Cardiac fibroblast (primary cell): ENCODE results near the gene SNTG2.
"Not testable (repeated sequence)": the region's sequence is repeated elsewhere in the genome, so short reads cannot be mapped to it uniquely, and the experiment has no call there.

Source experiments
- DNase-seq, 2 donors: peaks; one replicate each; pipeline versions ENCODE4 v3.0.0 to v3.0.0-alpha.2; 2010; ENCODE audit warnings: low read depth in 2 of 2
- H3K4me3 ChIP-seq, 2 donors: replicated peaks in 1 of 2; 1 replicate in 1 of 2; 2 replicates in 1 of 2; pipeline ENCODE4 v1.5.1; 2011; ENCODE audit warnings: low read depth in 2 of 2, low read length in 2 of 2, mild to moderate bottlenecking in 2 of 2, moderate library complexity in 1 of 2
- CTCF ChIP-seq: IDR thresholded peaks from one replicate; pipeline ENCODE4 v1.5.1; 2011; ENCODE audit warnings: low read depth, mild to moderate bottlenecking, low read length, inconsistent platforms

SNTG2 gene

GRCh38 chr2:907706-908105 lies 42.9 kb upstream of the SNTG2 start:
- no peak overlapping the region for H3K4me3 ChIP-seq
- DNase-seq, result no peak
- no peak for TF ChIP-seq CTCF

GRCh38 chr2:908568-908967 lies 42.1 kb upstream of the SNTG2 start:
- no peak for DNase-seq
- no peak for TF ChIP-seq CTCF

GRCh38 chr2:909764-910379 lies 40.8 kb upstream of the SNTG2 start:
- not testable (repeated sequence) for DNase-seq

More at GRCh38 chr2:908568-908967, 42.1 kb upstream of the SNTG2 start:
- H3K4me3 ChIP-seq, result no peak overlapping the region

GRCh38 chr2:910698-911097 lies 40.0 kb upstream of the SNTG2 start:
- DNase-seq, result no peak
- TF ChIP-seq CTCF, result no peak
- H3K4me3 ChIP-seq, result no peak overlapping the region

More at GRCh38 chr2:909764-910379, 40.8 kb upstream of the SNTG2 start:
- not testable (repeated sequence) for H3K4me3 ChIP-seq

GRCh38 chr2:915979-916378 lies 34.7 kb upstream of the SNTG2 start:
- no peak for DNase-seq
- no peak overlapping the region for H3K4me3 ChIP-seq

GRCh38 chr2:916935-917334 lies 33.7 kb upstream of the SNTG2 start:
- no peak for DNase-seq
- no peak for TF ChIP-seq CTCF
- H3K4me3 ChIP-seq, result no peak overlapping the region

More at GRCh38 chr2:915979-916378, 34.7 kb upstream of the SNTG2 start:
- no peak for TF ChIP-seq CTCF

- no peak for TF ChIP-seq CTCF
- no peak overlapping the region for H3K4me3 ChIP-seq
- DNase-seq, result no peak
These were observed 31.0 kb upstream of the SNTG2 start for GRCh38 chr2:919672-920071.
